ENCODE data around the gene TMEM91.

TMEM91 gene

GRCh38 chr19:41414461-41414860 is 38.1 kb downstream of the TMEM91 start:
- H3K4me2 ChIP-seq (ENCODE audit: low read depth, low read length, poor library complexity, severe bottlenecking): no peak overlapping the region
- no peak overlapping the region for H3K4me3 ChIP-seq (ENCODE audit: low read length, poor library complexity, severe bottlenecking)
- no peaks in the 10 kb centered on the region for H3K9me3 ChIP-seq (ENCODE audit: insufficient read depth, low read depth, low read length)
- no peaks in the 10 kb centered on the region for H4K20me1 ChIP-seq (ENCODE audit: insufficient read depth, low read length, poor library complexity, severe bottlenecking)
- H3K4me1 ChIP-seq (ENCODE audit: insufficient read depth, low read length, poor library complexity, severe bottlenecking): no peaks in the 10 kb centered on the region
- no peaks in the 10 kb centered on the region for H3F3A ChIP-seq (ENCODE audit: low read depth)
- H3K79me2 ChIP-seq (ENCODE audit: insufficient read depth, low read length): no peaks in the 10 kb centered on the region
- H3K36me3 ChIP-seq (ENCODE audit: insufficient read depth, low read length): peaks cover 13% of the 10 kb centered on the region; the same call in 1 of the 2 replicates
- no peaks in the 10 kb centered on the region for H3K27me3 ChIP-seq (ENCODE audit: insufficient read depth, low read length, poor library complexity, severe bottlenecking)
- no peak overlapping the region for H2AFZ ChIP-seq (ENCODE audit: low read length)
- TF ChIP-seq EZH2phosphoT487 (IDR thresholded peaks at IDR 0.05; ENCODE audit: borderline replicate concordance) (no peak), CTCF (conservative IDR thresholded peaks at IDR 0.05; ENCODE audit: low read length) (no peak)
- no peak overlapping the region for H3K9ac ChIP-seq (ENCODE audit: low read depth, low read length, poor library complexity, severe bottlenecking)
- H3K9me2 ChIP-seq (replicated peaks; ENCODE audit: low read depth, low read length): no peaks in the 10 kb centered on the region

GRCh38 chr19:41415154-41415571 is 38.8 kb downstream of the TMEM91 start:
- H3K9me3 ChIP-seq (ENCODE audit: insufficient read depth, low read depth, low read length): no peaks in the 10 kb centered on the region
- no peaks in the 10 kb centered on the region for H3K9me2 ChIP-seq (replicated peaks; ENCODE audit: low read depth, low read length)
- H3K9ac ChIP-seq (ENCODE audit: low read depth, low read length, poor library complexity, severe bottlenecking): no peak overlapping the region
- no peaks in the 10 kb centered on the region for H3K79me2 ChIP-seq (ENCODE audit: insufficient read depth, low read length)
- H3K4me3 ChIP-seq (ENCODE audit: low read length, poor library complexity, severe bottlenecking): no peak overlapping the region
- H4K20me1 ChIP-seq (ENCODE audit: insufficient read depth, low read length, poor library complexity, severe bottlenecking): no peaks in the 10 kb centered on the region
- no peaks in the 10 kb centered on the region for H3K4me1 ChIP-seq (ENCODE audit: insufficient read depth, low read length, poor library complexity, severe bottlenecking)
- no peak overlapping the region for H3K4me2 ChIP-seq (ENCODE audit: low read depth, low read length, poor library complexity, severe bottlenecking)
- peaks cover 17% of the 10 kb centered on the region; the same call in 1 of the 2 replicates for H3K36me3 ChIP-seq (ENCODE audit: insufficient read depth, low read length)
- H3F3A ChIP-seq (ENCODE audit: low read depth): no peaks in the 10 kb centered on the region
- no peak for TF ChIP-seq CTCF (conservative IDR thresholded peaks at IDR 0.05; ENCODE audit: low read length)
- no peak for TF ChIP-seq EZH2phosphoT487 (IDR thresholded peaks at IDR 0.05; ENCODE audit: borderline replicate concordance)
- H2AFZ ChIP-seq (ENCODE audit: low read length): no peak overlapping the region
- H3K27me3 ChIP-seq (ENCODE audit: insufficient read depth, low read length, poor library complexity, severe bottlenecking): no peaks in the 10 kb centered on the region

GRCh38 chr19:41416194-41416674 is 39.9 kb downstream of the TMEM91 start:
- H3K9me3 ChIP-seq (ENCODE audit: insufficient read depth, low read depth, low read length): no peaks in the 10 kb centered on the region
- H3K36me3 ChIP-seq (ENCODE audit: insufficient read depth, low read length): peaks cover 24% of the 10 kb centered on the region; the same call in 1 of the 2 replicates
- H3K9ac ChIP-seq (ENCODE audit: low read depth, low read length, poor library complexity, severe bottlenecking): no peak overlapping the region
- no peaks in the 10 kb centered on the region for H3K79me2 ChIP-seq (ENCODE audit: insufficient read depth, low read length)
- no peaks in the 10 kb centered on the region for H3F3A ChIP-seq (ENCODE audit: low read depth)
- H3K9me2 ChIP-seq (replicated peaks; ENCODE audit: low read depth, low read length): no peaks in the 10 kb centered on the region
- H2AFZ ChIP-seq (ENCODE audit: low read length): no peak overlapping the region
- H3K27me3 ChIP-seq (ENCODE audit: insufficient read depth, low read length, poor library complexity, severe bottlenecking): no peaks in the 10 kb centered on the region
- H4K20me1 ChIP-seq (ENCODE audit: insufficient read depth, low read length, poor library complexity, severe bottlenecking): no peaks in the 10 kb centered on the region
- H3K4me1 ChIP-seq (ENCODE audit: insufficient read depth, low read length, poor library complexity, severe bottlenecking): no peaks in the 10 kb centered on the region
- H3K4me3 ChIP-seq (ENCODE audit: low read length, poor library complexity, severe bottlenecking): no peak overlapping the region
- no peak overlapping the region for H3K4me2 ChIP-seq (ENCODE audit: low read depth, low read length, poor library complexity, severe bottlenecking)
- TF ChIP-seq EZH2phosphoT487 (IDR thresholded peaks at IDR 0.05; ENCODE audit: borderline replicate concordance): no peak
- no peak for TF ChIP-seq CTCF (conservative IDR thresholded peaks at IDR 0.05; ENCODE audit: low read length)

All from Loucy (cell line).